Neural progenitor cell (in vitro differentiated cells): ENCODE data around the gene FBXL13.
"Not testable (repeated sequence)": the region's sequence is repeated elsewhere in the genome, so short reads cannot be mapped to it uniquely, and the experiment has no call there.

Source experiments
- CTCF ChIP-seq: fragments of 200-600 bp; sonication (generic); IDR thresholded peaks from 2 replicates; pipeline ENCODE4 v1.5.1; 2017; ENCODE audit warnings: antibody characterized with exemption, mild to moderate bottlenecking
- EZH2 ChIP-seq: fragments of 200-600 bp; sonication (generic); IDR thresholded peaks from 2 replicates; pipeline ENCODE4 v1.6.1; 2017; ENCODE audit warnings: antibody characterized with exemption, mild to moderate bottlenecking, moderate library complexity
- EZH2phosphoT487 ChIP-seq: fragments of 200-600 bp; sonication (generic); IDR thresholded peaks from 2 replicates; pipeline ENCODE4 v1.6.1; 2017; ENCODE audit warnings: antibody characterized with exemption

DNA sequence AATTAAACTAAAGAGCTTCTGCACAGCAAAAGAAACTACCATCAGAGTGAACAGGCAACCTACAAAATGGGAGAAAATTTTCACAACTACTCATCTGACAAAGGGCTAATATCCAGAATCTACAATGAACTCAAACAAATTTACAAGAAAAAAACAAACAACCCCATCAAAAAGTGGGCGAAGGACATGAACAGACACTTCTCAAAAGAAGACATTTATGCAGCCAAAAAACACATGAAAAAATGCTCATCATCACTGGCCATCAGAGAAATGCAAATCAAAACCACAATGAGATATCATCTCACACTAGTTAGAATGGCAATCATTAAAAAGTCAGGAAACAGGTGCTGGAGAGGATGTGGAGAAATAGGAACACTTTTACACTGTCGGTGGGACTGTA lies 112.6 kb downstream of the FBXL13 start:
- TF ChIP-seq CTCF, EZH2phosphoT487, EZH2: not testable (repeated sequence)
